ENCODE results near the gene GINS2.

GINS2 gene

DNA sequence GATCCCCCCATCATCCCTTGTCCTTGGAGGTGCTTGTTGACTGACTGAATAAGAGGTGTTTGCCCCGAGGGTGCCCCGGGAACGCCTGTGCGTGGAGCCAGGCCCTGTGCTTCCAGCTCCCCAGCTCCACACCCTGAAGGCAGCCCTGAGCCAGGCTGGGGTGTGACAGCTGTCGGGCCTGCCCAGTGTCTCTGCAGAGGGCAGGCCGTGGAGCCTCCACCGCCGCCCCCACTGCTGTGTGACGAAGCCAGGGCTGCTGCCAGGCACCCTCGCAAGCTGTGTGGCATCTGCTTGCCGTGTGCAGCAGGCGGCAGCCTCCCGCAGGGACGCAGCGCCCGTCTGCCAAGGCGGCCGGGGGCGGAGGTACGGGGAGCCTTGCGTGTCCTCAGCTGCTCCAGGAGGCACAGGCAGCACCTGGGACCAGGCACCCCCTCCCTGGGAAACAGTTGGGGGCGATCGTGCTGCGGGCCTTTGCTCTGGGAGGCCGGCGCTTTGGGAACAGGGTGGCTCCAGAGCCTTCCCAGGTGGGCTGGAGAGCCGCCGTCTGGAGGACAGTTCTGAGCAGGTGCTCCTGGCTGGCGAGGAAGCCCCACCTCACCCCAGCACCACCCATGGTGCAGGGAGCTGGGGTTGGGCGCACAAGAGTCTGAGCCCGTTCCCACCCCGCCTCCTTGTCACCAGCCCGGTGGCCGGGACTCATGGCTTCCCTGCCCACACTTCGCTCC, 49.1 kb downstream of the GINS2 start:
- DNase-seq (ENCODE audit: low spot score): no peak

GRCh38 chr16:85638695-85639409, 49.9 kb downstream of the GINS2 start:
- DNase-seq (ENCODE audit: low spot score): no peak

DNA sequence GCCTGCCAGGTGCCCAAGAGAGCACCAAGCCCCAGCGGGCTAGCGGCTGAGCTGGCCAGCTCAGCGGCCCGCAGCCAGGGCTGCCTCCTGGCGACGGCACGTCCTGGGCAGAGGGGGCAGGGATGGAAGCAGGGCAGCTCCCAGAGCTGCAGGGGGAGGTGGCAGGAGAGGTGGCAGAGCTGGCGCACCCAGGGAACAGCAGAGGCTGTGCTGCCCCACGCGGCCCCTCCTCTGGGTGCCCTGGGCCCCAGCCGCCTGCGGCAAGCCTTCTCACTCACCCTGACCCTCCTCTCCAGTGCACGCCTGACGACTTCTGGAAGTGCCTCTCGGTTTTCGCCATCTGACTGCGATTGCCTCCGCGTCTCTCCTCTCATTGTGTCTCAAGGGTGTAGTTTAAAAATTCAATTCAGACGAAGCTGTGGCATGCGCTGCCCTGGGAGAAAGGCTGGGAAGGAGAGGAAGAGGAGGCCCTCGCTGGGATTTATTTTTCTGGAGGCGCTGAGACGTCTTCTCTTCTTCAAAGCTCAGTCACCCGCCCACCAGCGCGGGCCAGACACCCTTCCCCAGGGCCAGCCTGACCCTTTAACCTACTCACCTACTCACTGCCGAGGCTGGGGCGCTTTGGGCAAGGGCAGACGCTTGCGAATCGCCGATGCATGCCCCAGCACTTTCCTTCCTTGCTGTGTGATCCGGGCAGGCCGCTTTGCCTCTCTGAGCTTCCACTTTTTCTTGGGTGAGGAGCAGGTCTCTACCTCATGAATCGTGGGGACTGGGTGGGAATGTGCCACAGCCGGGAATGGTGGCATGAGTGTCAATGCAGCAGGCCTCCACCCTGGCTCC, 50.7 kb downstream of the GINS2 start:
- DNase-seq (ENCODE audit: low spot score): no peak

GRCh38 chr16:85637061-85637807, 51.5 kb downstream of the GINS2 start:
- DNase-seq (ENCODE audit: low spot score): no peak

GRCh38 chr16:85636234-85636812, 52.4 kb downstream of the GINS2 start:
- no peak for DNase-seq (ENCODE audit: low spot score)

GRCh38 chr16:85635545-85636140, 53.1 kb downstream of the GINS2 start:
- DNase-seq (ENCODE audit: low spot score): no peak

DNA sequence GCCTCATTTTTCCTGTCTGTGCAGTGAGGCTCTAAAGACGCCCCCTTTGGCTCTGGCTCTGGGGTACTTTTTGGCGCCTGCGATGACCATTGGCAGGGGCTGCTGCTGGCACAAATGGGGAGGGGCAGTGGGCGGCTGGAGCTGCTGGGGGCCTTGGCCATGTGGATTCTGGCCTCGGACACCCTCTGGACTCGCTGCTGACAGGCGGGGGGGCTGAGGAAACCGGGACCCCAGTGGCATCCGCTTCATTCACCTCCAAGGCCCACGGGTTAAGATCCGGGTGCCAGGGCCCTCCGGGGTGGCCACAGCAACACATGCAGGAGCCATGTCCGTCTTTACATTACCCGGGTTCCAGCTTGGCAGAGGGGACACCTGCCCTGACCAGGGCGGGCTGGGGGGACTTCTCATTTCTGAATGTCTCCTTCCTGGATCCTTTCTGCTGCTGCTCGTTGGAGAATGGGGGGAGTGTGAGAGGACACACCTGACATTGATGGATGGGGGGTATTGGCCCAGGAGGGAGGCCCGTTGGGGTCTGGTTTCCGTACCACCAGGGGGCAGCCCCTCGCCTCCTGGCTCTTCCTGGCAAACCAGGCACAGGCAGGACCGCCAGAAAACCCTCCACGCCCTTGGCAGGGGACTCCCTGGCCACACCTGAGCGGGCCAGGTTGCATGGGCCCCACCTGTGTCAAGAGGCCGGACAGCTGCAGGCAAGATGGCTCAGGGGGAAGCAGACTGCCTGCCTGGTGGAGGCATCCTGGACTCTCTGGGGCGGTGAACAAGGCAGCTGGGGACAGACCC, 53.8 kb downstream of the GINS2 start:
- no peak for DNase-seq (ENCODE audit: low spot score)

- no peak for DNase-seq (ENCODE audit: low spot score)
These were observed 54.9 kb downstream of the GINS2 start for GRCh38 chr16:85633888-85634287.

DNA sequence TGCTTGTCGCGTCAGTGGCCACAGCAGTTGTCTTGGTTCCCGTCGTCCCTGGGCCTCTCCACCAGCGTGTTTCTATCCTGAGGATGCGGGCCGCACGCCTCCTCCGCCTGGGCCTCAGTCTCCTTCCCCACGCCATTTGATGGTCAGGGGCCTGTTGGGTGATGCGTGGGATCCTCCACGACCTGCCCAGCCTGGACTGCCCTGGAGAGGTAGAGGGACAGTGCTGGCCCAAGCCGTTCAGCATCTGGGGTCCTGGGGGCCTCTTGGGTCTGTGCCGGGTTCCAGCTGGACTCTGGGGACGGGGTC, 55.4 kb downstream of the GINS2 start:
- no peak for DNase-seq (ENCODE audit: low spot score)

DNA sequence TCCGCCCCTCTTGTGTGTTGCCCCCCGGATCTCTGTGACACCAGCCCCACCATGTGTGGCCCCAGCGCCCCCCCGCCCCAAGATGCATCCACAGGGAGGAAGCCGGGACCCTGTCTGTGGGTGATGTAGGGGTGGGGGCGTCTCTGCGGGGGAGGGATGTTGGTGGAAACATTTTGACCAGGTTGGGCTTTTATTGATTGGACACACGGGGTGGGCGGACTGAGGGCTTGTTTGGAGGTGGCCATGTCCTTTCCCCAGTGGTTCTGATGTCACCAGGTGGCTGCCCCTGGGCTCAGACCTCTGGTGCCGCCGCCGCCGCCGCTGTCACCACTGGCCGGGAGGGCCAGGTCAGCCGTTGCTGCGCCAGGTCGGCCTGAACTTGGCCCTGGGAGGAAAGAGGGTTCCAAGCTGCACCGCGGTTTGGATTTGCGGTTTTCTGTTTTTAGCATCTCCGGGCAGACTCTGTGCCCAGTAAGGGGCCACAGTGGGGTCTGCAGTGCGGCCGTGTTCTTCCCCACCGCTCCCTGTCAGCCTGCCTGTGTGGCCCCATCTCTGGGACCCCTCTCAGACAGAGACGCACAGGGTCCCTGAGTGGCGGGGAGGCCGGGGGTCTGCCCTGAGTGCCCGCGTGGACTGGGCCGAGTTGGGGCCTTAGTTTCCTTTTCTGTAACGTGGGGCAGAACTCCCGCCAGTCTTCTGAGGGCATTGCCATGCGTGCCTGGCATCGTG, 55.9 kb downstream of the GINS2 start:
- DNase-seq (ENCODE audit: low spot score): no peak

DNA sequence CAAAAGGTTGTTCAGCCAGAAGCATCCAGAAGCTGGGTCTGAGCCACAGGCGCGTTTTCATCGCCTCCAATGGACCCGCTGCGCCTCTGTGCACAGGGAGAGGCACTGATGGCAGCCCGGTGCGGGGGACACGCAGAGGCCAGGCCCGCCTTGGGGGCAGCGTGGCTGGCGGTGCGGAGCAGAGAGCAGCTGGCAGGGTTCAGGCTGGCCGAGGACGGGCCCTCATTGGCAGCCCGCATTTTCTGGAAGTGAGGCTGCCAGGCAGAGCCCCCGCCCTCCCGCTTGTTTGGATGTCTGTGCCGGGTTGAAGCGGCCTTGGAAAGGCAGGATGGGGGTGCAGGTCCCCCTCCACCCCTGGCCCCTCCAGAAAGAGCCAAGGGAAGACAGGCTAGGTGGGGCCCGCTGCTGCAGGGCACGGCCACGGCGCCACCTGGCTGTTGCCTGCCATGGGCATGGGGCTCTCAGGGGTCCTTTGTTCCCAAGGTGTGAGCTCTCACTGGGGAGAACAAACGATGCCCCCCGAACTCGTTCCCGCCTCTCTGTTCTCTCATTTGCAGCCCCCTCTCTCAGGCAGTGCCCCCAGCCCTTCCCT, 56.9 kb downstream of the GINS2 start:
- DNase-seq (ENCODE audit: low spot score): no peak

- DNase-seq (ENCODE audit: low spot score): no peak
These were observed 57.5 kb downstream of the GINS2 start for GRCh38 chr16:85631230-85631629.

DNA sequence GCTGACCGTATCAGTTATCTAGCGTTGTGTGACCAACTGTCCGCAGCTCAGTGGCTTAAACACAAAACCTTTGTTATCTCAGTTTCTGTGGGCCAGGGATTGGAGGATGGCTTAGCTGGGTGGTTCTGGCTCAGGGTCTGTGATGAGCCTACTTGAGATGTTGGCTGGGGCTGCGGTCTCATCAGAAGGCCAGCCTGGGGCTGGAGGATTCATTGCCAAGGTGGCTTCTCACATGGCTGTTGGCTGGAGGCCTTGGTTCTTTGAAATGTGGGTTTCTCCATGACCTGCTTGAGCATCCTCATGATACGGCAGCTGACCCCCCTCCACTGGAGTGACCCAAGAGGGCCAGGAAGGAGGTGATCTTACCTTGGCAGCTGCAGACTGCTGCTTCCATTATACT, 58.9 kb downstream of the GINS2 start:
- DNase-seq (ENCODE audit: low spot score): no peak

- no peak for DNase-seq (ENCODE audit: low spot score)
These were observed 59.4 kb downstream of the GINS2 start for GRCh38 chr16:85629326-85629725.

GRCh38 chr16:85628645-85629044, 60.1 kb downstream of the GINS2 start:
- DNase-seq (ENCODE audit: low spot score): no peak

- DNase-seq (ENCODE audit: low spot score): no peak
These were observed 60.5 kb downstream of the GINS2 start for GRCh38 chr16:85628265-85628556.

- DNase-seq (ENCODE audit: low spot score): no peak
These were observed 61.1 kb downstream of the GINS2 start for GRCh38 chr16:85627526-85628264.

DNA sequence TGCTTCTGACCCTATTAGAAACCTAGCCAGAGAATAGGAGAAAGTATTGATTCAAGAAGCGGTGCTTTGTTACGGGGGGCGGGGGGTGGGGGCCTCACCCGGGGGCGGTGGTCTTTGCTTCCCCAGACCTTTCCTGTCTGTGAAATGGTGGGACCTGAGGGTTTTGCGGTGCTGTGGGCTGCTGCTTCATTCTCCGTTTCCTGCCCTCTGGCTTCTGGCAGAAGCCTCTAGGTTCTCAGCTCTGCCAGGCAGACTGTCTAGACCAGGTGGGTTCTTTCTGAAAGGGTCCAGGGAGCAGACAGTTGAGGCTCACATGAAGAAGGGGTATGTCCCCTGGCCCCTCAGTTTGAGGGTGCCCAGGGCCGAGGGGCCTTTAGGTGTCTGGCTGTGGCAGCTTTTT, 61.7 kb downstream of the GINS2 start:
- DNase-seq (ENCODE audit: low spot score): no peak
